ENCODE measurements around the gene PPP1R2. TPM values are rescaled to one million over a fixed set of nuclear protein-coding genes. Genes with fewer than 3 reads are reported as not detected.

Gene PPP1R2
- total and polyA plus RNA-seq, 5 donors = 31.1 to 52.4 (median 46.3) TPM

GRCh38 chr3:195580744-195581443 is 37.8 kb upstream of the PPP1R2 start:
- intact Hi-C loops (cut with DNase I) = no loop called here
- 38% methylated on average over 6 of the region's 6 CpGs for WGBS
- Histone ChIP-seq H3K9me3 (ENCODE audit: control insufficient read depth, low read length) (no peaks in the 10 kb centered on the region), H3K27ac (ENCODE audit: low read length) (peak overlapping the region; percentile 36), H3K27me3 (ENCODE audit: control insufficient read depth, insufficient read depth) (no peaks in the 10 kb centered on the region), H3K4me1 (ENCODE audit: control insufficient read depth, insufficient read depth, low read length) (peaks cover 4% of the 10 kb centered on the region), H3K4me3 (ENCODE audit: low read length) (no peak overlapping the region)
- DNase-seq (no peak), ATAC-seq (no peak)

DNA sequence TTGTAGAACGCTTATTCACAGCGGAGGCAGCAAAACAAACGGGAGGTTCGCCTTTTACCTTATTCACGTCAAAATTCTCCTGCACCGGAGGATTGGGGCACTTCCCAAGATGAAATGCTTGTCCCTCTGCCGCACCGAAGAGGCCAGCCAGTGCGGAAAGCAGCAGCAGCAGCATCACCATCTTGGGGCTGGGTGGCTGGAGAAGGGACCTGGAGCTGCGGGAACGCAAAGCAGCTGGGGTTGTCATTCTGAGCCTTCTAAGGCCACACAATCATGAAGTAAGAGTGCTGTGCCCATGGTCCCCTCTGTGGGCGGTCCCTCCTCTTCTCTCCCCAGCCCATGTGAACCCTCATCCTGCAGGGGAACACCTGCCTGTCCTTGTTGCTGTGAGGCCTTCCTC is 36.2 kb upstream of the PPP1R2 start:
- no peak for ATAC-seq
- no peak overlapping the region for H3K27ac ChIP-seq (ENCODE audit: low read length)
- WGBS = 96% methylated on average over 12 of the region's 12 CpGs
- no peaks in the 10 kb centered on the region for H3K27me3 ChIP-seq (ENCODE audit: control insufficient read depth, insufficient read depth)
- H3K4me3 ChIP-seq (ENCODE audit: low read length) = no peak overlapping the region
- intact Hi-C loops (cut with DNase I) = no loop called here
- no peak for DNase-seq
- H3K4me1 ChIP-seq (ENCODE audit: control insufficient read depth, insufficient read depth, low read length) = peaks cover 6% of the 10 kb centered on the region
- H3K9me3 ChIP-seq (ENCODE audit: control insufficient read depth, low read length) = no peaks in the 10 kb centered on the region

- 83% methylated on average over 6 of the region's 6 CpGs for WGBS
- H3K4me3 ChIP-seq (ENCODE audit: low read length) = no peak overlapping the region
- no peaks in the 10 kb centered on the region for H3K9me3 ChIP-seq (ENCODE audit: control insufficient read depth, low read length)
- no peak for ATAC-seq
- no peak overlapping the region for H3K27ac ChIP-seq (ENCODE audit: low read length)
- intact Hi-C loops (cut with DNase I) = no loop called here
- no peak for DNase-seq
- no peaks in the 10 kb centered on the region for H3K27me3 ChIP-seq (ENCODE audit: control insufficient read depth, insufficient read depth)
- peaks cover 6% of the 10 kb centered on the region for H3K4me1 ChIP-seq (ENCODE audit: control insufficient read depth, insufficient read depth, low read length)
Observed at GRCh38 chr3:195578565-195578964, 35.4 kb upstream of the PPP1R2 start.

DNA sequence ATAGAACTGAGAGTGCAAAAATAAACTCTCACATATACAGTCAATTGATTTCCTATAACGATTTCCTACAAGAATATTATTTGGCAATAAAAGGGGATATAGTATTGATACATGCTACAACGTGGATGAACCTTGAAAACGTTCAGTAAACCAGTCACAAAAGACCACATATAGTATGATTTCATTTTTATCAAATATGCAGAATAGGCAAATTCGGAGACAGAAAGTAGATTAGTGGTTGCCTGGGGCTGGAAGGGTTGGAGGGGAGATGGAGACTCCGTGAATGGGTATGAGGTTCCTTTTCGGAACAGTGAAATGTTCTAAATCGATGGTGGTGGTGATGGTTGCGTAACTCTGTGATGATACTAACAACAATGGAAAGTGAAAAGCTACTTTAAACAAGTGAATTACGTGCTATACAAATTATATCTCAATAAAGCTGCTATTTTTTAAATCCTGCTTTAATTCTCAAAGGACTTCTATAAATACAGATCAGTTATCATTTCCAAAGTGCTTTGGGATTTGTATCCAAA is 34.6 kb upstream of the PPP1R2 start:
- Histone ChIP-seq H3K4me3 (ENCODE audit: low read length) (no peak overlapping the region), H3K27ac (ENCODE audit: low read length) (no peak overlapping the region), H3K4me1 (ENCODE audit: control insufficient read depth, insufficient read depth, low read length) (peaks cover 6% of the 10 kb centered on the region), H3K27me3 (ENCODE audit: control insufficient read depth, insufficient read depth) (no peaks in the 10 kb centered on the region), H3K9me3 (ENCODE audit: control insufficient read depth, low read length) (no peaks in the 10 kb centered on the region)
- WGBS = 78% methylated on average over 9 of the region's 9 CpGs
- DNase-seq (no peak), ATAC-seq (no peak)
- intact Hi-C loops (cut with DNase I) = no loop called here

- Histone ChIP-seq H3K27me3 (ENCODE audit: control insufficient read depth, insufficient read depth) (no peaks in the 10 kb centered on the region), H3K9me3 (ENCODE audit: control insufficient read depth, low read length) (no peaks in the 10 kb centered on the region), H3K27ac (ENCODE audit: low read length) (no peak overlapping the region), H3K4me1 (ENCODE audit: control insufficient read depth, insufficient read depth, low read length) (peaks cover 5% of the 10 kb centered on the region), H3K4me3 (ENCODE audit: low read length) (no peak overlapping the region)
- no peak for DNase-seq
- intact Hi-C loops (cut with DNase I) = no loop called here
- 55% methylated on average over 8 of the region's 8 CpGs for WGBS
- no peak for ATAC-seq
Observed at GRCh38 chr3:195574497-195575304, 31.6 kb upstream of the PPP1R2 start.

DNA sequence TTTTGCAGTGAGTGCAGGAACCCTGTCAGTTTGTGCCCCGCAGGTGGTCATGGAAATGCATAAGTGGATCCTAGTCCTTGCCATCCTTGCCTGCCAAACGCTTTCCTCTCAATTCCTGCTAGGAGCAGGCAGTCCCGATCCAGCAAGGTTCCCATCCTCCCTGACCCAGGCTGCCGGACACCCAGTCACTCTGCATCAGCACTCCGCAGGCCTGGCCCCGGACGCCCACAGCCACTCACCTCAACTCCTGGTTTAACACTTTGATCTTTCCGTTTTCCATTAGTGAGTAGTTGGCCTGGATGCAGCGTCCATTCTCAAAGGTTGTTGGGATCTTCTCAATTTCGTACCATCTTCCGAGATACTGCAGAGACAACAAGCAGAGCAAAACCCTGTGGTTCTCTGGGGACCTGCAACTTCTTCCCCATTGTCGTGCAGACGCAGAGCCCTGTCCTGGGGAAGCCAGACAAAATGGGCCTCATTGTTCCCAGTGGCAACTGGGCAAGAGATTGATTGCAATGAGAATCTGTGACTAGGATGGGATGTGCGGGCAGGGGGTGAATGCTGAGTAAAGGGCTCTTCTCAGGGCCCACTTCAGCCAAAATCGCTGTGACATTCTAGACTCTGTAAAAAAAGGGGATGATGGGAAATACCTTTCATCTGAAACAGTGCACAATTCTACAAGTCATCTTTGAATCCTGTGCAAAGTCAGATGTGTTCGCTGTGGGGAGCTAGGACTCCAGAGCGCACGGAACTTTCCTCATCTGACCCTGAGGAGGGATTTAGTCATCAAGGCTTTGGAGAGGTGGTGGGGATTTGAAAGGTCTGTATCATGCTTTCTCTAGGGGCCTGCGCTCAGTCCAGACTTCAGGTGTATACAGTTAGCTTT is 30.7 kb upstream of the PPP1R2 start:
- no peaks in the 10 kb centered on the region for H3K9me3 ChIP-seq (ENCODE audit: control insufficient read depth, low read length)
- WGBS = 93% methylated on average over 19 of the region's 19 CpGs
- ATAC-seq (no peak), DNase-seq (no peak)
- H3K4me1 ChIP-seq (ENCODE audit: control insufficient read depth, insufficient read depth, low read length) = peaks cover 5% of the 10 kb centered on the region
- H3K4me3 ChIP-seq (ENCODE audit: low read length) = no peak overlapping the region
- H3K27me3 ChIP-seq (ENCODE audit: control insufficient read depth, insufficient read depth) = no peaks in the 10 kb centered on the region
- H3K27ac ChIP-seq (ENCODE audit: low read length) = no peak overlapping the region
- intact Hi-C loops (cut with DNase I) = no loop called here

GRCh38 chr3:195571361-195571760 is 28.2 kb upstream of the PPP1R2 start:
- ATAC-seq (peak; percentile 61 to 70), DNase-seq (no peak)
- Histone ChIP-seq H3K27me3 (ENCODE audit: control insufficient read depth, insufficient read depth) (no peaks in the 10 kb centered on the region), H3K4me1 (ENCODE audit: control insufficient read depth, insufficient read depth, low read length) (peaks cover 5% of the 10 kb centered on the region), H3K27ac (ENCODE audit: low read length) (peak overlapping the region; percentile 70), H3K4me3 (ENCODE audit: low read length) (no peak overlapping the region), H3K9me3 (ENCODE audit: control insufficient read depth, low read length) (no peaks in the 10 kb centered on the region)
- WGBS = 32% methylated on average over 6 of the region's 6 CpGs
- intact Hi-C loops (cut with DNase I) = no loop called here

DNA sequence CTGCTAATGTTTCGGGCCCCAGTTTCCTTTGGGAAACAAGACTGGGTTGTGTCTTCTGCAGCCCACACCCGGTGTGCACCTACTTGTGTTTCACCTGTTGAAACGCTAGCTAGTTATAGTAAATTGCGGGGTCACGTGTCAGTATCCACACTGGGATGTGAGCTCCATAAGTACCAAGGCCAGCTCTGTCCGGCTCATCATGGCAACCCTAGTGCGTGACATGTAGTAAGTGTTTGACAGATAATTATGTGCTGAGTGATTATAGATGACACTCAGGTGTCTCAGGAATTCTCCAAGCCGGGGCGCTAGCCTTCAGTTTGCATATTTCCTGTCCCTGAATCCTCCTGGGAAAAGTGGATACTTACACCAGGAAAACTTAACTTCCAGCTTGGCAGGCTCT is 27.8 kb upstream of the PPP1R2 start:
- no peak overlapping the region for H3K4me3 ChIP-seq (ENCODE audit: low read length)
- WGBS = 59% methylated on average over 9 of the region's 9 CpGs
- no peaks in the 10 kb centered on the region for H3K27me3 ChIP-seq (ENCODE audit: control insufficient read depth, insufficient read depth)
- H3K4me1 ChIP-seq (ENCODE audit: control insufficient read depth, insufficient read depth, low read length) = peaks cover 5% of the 10 kb centered on the region
- intact Hi-C loops (cut with DNase I) = no loop called here
- H3K9me3 ChIP-seq (ENCODE audit: control insufficient read depth, low read length) = no peaks in the 10 kb centered on the region
- H3K27ac ChIP-seq (ENCODE audit: low read length) = peak overlapping the region; percentile 70
- ATAC-seq = peak; percentile 49 to 70
- DNase-seq = no peak

GRCh38 chr3:195570344-195570743 is 27.2 kb upstream of the PPP1R2 start:
- peak in 1 of 2 donors; percentile 61 for ATAC-seq

GRCh38 chr3:195568630-195569029 is 25.5 kb upstream of the PPP1R2 start:
- DNase-seq = no peak
- H3K27me3 ChIP-seq (ENCODE audit: control insufficient read depth, insufficient read depth) = no peaks in the 10 kb centered on the region
- no peak for ATAC-seq
- no peaks in the 10 kb centered on the region for H3K9me3 ChIP-seq (ENCODE audit: control insufficient read depth, low read length)
- no peak overlapping the region for H3K4me3 ChIP-seq (ENCODE audit: low read length)
- intact Hi-C loops (cut with DNase I) = loop anchor here in 1 of 4 donors (10.0 kb wide), 1 partner anchor 276 kb away; no protein-coding TSS in a partner anchor
- 87% methylated on average over 5 of the region's 5 CpGs for WGBS
- H3K4me1 ChIP-seq (ENCODE audit: control insufficient read depth, insufficient read depth, low read length) = peaks cover 3% of the 10 kb centered on the region
- no peak overlapping the region for H3K27ac ChIP-seq (ENCODE audit: low read length)

More at GRCh38 chr3:195570344-195570743, 27.2 kb upstream of the PPP1R2 start:
- 62% methylated on average over 6 of the region's 6 CpGs for WGBS
- Histone ChIP-seq H3K27ac (ENCODE audit: low read length) (peak overlapping the region; percentile 70), H3K9me3 (ENCODE audit: control insufficient read depth, low read length) (no peaks in the 10 kb centered on the region), H3K4me3 (ENCODE audit: low read length) (no peak overlapping the region), H3K27me3 (ENCODE audit: control insufficient read depth, insufficient read depth) (no peaks in the 10 kb centered on the region), H3K4me1 (ENCODE audit: control insufficient read depth, insufficient read depth, low read length) (peaks cover 5% of the 10 kb centered on the region)
- intact Hi-C loops (cut with DNase I) = no loop called here
- DNase-seq = no peak

Data from right cardiac atrium (tissue), 5 donors.